SIG-M5 (cell line): ENCODE measurements around the gene TGIF2.

Source experiments
- DNase-seq: peaks from one replicate; lab custom pipeline; 2025; lab: John Stamatoyannopoulos, UW

TGIF2 gene

DNA sequence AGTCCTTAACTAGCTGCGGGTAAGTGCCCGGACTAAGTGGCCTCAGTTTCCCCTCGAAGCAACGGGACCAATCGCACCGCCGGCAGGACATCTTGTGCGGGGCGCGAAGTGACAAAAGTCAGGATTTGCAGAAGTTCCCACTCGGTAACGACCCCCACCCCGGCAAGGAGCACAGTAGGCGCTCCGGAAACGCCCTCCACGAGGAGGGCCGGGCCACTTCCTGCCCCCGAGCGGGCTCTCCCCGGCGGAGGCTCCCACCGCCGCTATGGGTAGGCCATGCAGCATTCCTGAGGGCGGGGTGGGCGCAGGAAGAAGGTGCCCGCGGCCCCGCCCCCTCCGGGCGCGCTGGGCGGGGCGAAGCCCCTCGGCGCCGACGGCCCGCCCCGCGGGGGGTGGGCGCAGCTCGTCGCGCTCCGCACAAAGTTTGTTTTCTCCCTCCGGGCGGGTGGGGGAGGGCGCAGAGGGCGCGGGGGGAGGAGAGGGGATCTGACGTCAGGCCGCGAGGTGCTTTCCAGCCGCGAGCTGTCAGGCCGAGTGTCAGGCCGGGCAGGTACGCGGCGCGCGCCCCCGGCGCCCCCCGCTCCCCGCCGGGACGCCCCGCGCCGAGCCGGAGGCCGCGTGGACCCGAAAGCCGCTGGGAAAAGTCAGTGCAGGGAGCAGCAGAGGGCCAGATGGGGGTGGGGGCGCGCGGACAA is at the start of gene TGIF2:
Gene TGIF2, plus strand, starts transcription at position 495 of the 695 bp plus-strand sequence. CDS start 5,178 bp downstream, outside the sequence.
- DNase-seq, result no peak

DNA sequence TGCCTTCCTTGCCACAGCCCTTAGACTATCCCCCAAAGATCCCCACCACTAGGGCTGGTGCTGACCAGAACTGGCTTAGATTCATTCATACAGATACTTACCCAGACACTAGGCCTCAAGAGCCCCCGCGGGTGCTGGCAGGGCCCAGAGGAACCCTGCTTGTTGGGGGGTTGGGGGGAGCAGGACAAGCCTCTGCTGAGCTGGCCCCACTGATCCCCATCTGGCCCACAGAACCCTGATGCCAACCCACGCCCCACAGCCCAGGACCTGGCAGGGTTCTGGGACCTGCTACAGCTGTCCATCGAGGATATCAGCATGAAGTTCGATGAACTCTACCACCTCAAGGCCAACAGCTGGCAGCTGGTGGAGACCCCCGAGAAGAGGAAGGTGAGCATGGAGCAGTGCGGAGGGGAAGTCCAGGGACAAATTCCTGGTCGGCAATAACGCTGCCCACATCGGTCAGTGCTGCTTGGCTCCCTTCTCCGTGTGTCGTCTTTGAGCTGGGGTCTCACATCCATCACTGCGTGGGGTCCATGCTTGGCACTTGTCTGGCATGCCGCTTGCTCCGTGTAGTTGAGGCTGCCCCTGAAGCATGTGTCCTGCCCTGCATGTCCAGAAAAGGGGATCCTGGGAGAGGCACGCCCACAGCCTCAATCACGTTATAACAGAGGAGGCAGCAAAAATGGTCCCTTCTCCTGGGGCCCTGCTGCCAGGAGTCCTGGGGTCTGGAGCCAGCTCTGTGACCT is 47.6 kb upstream of the TGIF2 start:
- DNase-seq, result no peak

DNA sequence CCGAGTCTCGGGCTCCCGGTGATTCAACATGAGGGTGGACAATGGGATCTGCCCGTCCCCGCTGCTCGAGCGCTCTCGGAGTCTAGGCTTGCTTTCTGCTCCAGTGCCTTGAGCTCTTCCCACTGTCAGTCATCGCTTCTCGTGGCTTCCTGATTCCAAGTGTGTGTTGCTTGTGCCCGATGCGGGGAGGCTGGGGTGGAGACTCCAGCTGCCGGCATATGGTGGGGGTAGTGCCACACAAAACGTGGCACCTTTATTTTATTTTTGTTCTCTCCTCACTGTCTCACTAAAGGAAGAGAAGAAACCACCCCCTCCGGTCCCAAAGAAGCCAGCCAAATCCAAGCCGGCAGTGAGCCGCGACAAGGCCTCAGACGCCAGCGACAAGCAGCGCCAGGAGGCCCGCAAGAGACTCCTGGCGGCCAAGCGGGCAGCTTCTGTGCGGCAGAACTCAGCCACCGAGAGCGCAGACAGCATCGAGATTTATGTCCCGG is 46.8 kb upstream of the TGIF2 start:
- no peak for DNase-seq

DNA sequence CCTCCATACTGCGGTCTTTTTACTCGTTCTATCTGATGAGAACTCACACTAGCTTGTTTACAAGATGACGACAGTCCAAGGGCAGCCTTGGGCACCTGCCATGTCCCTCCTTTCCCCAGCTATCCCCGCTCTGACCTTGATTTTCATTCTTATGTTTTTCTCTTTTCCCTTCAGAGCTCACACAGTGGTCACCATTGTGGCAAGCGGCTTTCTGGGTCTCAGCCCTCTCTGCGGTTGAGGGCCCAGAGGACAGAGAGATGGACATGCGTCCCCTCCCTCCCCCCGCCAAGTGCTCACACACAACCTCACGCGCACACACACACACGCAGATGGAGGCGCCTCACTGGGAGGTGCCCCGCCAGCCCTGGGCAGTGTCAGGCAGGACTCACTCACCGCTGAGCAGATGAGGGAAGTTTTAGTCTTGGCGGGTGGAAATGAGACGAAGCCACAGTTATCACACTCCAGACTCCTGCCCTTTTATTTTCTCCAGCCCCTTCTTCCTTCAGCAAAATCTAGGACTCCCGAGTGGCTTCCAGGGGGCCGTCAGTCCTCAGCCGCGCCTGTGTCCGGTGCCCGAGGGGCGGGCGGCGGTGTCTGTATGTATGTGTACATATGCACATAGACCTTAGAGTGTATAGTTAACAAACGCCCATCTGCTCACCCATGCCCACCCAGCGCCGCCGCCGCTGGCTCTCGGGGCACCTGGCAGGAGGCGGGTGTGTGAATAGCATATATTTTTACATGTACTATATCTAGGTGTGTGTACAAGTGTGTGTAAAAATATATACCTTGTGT is 45.9 kb upstream of the TGIF2 start:
- no peak for DNase-seq

DNA sequence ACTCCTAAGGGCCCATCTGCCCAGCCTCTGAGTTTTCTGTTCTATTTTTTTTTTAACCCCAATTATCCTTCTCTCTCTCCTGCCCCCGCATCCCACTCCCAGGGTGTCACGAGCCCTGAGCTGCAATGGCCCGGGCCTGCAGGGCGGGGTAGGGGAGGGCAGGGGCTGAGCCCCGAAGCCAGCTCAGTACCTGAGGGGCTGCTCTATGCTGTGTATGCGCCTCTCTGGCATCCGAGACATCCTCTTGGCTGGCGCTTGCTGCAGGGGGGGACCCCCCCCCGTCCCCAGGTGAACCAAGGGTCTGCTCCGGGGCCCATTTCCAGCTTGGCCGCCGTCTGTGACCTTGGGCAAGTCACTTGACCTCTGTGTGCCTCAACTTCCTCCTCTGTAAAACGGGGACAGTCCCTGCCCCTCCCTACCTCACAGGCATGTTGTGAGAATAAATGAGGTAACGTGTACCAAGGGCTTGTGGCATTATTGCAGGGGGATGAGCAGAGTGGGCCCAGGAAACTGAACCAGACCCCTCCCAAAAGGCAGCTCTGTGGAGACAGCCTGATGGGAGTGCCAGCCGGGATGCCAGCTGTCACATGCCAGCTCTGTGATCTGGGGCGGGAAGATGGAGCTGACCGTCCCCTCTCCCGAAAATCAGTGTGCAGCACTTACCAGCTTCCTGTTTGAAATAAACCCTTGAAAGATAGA is 45.1 kb upstream of the TGIF2 start:
- DNase-seq, result no peak

DNA sequence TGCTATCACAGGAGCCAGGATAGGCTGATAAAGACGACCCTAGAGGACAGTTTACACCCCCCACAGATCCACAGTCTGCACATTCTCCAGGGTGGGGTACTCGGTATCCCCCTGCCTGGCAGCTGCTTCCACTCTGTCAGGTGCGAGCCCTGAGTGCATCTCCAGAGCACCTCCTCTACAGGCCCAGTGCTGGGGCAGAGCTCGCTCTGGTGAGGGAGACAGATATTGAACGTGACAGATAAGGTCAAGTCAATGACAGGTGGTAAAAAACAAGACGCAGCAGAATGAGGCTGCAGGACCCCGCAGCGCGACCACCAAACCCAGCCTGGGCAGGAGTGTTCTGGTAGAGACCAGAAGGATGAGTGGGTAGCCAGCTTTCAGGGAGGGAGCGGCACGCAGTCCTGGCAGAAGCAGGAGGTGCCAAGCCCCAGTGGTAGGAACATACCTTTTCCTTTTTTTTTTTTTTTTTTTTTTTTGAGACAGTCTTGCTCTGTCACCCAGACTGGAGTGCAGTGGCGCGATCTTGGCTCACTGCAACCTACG is 44.5 kb upstream of the TGIF2 start:
- DNase-seq, result no peak

- DNase-seq, result no peak
Measured at GRCh38 chr20:36532388-36532787, 41.0 kb upstream of the TGIF2 start.

- DNase-seq, result no peak
Measured at GRCh38 chr20:36532822-36533221, 40.6 kb upstream of the TGIF2 start.

DNA sequence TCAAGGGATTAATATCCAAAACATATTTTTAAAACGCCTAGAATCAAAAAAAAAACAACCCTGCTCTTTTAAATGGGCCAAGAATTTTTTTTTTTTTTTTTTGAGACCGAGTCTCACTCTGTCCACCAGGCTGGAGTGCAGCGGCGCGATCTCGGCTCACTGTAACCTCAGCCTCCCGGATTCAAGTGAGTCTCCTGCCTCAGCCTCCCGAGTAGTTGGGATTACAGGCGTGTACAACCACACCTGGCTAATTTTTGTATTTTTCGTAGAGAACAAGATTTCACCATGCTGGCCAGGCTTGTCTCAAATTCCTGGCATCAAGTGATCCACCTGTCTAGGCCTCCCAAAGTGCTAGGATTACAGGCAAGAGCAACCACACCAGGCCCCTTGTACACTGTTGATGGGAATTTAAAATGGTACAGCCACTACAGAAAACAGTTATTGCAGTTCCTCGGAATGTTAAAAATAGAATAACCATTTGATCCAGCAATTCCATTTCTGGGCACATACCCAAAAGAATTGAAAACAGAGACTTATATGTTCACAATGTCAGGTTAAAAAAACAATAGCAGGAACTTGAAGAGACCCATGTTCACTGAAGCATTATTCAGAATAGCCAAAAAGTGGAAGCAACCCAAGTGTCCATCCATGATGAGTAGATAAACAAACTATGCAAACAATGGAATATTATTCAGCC is 35.2 kb upstream of the TGIF2 start:
- no peak for DNase-seq

DNA sequence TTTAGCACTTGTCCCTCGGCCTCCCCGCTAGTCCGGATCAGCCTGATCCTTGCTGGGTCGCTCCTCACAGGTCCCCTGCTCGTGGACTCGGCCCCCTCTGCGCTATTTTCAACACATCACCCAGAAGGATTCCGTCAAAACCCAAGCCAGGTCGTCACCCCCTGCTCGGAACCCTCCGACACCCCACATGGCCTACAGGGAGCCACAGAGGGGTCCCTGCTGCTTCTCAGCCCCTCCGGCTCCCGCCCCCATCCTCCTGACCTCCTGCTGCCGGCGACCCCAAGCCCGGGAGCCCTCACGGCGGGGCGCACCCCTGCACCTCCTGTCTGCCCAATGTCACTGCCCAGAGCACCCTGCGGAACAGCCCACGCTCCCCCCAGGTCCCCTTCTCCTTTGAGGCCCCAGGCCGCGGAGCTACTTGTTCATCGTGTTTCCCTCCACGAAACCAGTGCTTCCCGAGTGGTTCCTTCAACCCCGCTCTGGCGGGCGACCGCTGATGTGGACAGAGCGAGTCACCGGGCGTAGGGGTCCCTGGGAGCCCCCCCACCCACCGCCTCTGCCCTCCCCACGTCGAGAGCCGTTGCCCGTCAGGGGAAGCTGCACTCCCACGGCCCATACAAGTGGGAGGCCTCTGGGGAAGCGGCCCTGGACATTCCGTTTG is 32.7 kb upstream of the TGIF2 start:
- no peak for DNase-seq

DNA sequence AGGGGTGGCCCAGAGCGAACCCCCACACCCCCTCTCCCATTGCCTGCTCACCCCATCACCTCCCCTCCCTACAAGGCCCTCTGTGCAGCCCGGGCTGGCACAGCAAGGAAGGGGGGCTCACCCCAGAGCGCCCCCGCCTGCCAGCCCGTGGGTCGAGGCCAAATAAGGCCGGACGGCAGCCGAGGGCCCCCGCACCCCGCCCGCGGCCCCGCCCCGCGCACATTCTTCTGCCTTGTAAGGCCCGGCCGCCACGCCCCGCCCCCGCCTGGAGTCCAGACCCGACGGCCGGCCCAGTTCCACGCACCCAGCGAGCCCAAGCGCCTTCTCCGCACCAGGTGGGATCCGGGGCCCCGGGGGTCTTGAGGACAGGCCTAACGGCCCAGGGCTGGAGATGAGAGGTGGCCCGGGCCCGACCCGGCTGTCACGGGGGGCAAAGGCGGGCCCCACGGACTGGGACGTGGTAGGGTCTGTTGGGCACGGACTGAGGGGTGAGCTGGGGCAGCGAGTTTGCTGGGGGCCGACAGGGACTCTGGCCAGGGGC is 32.1 kb upstream of the TGIF2 start, which contains the start of gene MYL9:
Gene MYL9, plus strand, starts transcription at position 293 of the 541 bp plus-strand sequence. CDS start 3,366 bp downstream, outside the sequence.
- DNase-seq, result no peak

DNA sequence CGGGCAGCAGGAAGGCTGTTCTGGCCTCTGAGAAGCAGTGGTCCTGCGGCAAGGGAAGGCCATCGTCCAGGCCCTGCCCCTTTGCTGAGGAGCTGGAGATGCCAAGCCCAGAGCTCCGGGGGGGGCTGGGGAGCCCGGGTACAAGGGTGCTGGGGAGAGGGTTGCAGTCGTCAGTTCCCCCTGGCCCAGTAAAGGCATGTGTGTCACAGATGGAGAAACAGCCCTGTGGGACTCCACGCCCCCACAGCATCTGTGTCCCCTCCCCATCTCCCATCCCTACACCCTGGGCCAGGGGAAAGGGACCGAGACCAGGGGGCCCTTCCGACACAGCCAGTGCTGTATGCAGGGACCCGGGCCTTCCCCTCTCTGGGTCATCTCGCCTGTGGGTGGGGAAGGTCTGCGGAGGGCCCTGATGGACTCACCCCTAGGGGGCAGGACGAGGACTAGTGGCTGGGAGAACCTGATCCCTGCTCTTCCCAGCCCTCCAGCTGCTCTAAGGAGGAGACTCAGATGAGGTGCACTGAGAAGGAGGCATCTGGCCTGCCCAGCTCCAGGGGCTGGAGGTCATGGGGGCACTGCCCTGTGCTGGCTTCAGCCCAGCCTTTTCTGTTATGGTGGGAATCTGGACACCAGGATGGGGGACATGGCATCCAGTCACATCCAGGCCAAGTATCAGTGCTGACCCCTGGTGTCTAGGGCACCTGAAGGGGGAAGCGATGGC is 31.5 kb upstream of the TGIF2 start:
- no peak for DNase-seq

GRCh38 chr20:36542516-36543183 is 30.7 kb upstream of the TGIF2 start:
- DNase-seq, result no peak

GRCh38 chr20:36543184-36544133 is 29.9 kb upstream of the TGIF2 start:
- DNase-seq, result no peak

DNA sequence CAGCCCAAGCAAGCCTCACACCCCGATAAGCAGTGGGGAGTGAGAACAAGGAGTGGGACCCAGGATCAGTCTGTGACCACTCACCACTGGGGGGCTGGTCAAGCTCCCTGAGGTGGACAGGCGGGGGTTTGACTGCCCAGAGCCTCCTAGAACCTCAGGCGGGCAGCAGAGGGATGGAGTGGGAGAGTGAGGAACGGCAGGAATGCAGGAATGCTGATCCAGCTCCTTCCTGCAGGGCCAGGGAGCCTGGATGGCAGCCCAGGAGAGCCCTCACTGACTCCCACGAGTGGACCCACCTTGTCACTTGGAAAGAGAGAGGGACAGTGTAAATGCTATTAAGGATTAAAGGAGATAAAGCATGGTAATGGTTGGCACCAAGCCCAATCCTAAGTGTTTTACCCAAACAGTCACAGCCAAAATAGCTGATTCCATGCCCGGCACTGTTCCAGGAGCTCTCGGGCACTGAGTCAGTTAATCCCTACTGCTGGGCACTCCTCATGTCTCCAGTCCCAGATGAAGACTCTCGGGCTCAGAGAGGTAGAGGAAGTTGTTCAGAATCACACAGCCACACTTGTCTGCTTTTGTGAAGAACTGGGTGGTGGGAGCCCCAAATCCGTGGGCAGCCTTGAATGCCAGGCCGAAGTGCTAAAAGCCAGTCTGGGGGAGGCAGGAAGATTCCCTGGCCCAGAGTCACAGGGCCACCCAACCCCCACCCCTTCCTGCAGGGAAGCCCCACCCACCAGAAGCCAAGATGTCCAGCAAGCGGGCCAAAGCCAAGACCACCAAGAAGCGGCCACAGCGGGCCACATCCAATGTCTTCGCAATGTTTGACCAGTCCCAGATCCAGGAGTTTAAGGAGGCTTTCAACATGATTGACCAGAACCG is 29.0 kb upstream of the TGIF2 start:
- no peak for DNase-seq

GRCh38 chr20:36546111-36546736 is 27.2 kb upstream of the TGIF2 start:
- DNase-seq, result no peak
